Sigmoid colon (tissue), 7 donors: ENCODE data around the gene SS18. TPM values are rescaled to one million over a fixed set of nuclear protein-coding genes. Genes with fewer than 3 reads are reported as not detected.

Experiments used
- DNase-seq: peaks from one replicate; pipeline ENCODE4 v3.0.0-alpha.2; 2019
- H3K27ac ChIP-seq, 4 donors: fragments of 200-600 bp; sonication (generic); one replicate each; pipeline ENCODE4 v1.5.1; 2016 to 2019; ENCODE audit warnings: mild to moderate bottlenecking in 1 of 4
- H3K27me3 ChIP-seq, 3 donors: fragments of 200-600 bp; sonication (generic); one replicate each; pipeline ENCODE4 v1.5.1; 2019; ENCODE audit warnings: mild to moderate bottlenecking in 1 of 3
- H3K36me3 ChIP-seq, 4 donors: fragments of 200-600 bp; sonication (generic); one replicate each; pipeline ENCODE4 v1.5.1; 2016 to 2019
- H3K4me1 ChIP-seq, 4 donors: fragments of 200-600 bp; sonication (generic); one replicate each; pipeline ENCODE4 v1.5.1; 2017 to 2019
- H3K4me3 ChIP-seq, 4 donors: fragments of 200-600 bp; sonication (generic); one replicate each; pipeline ENCODE4 v1.5.1; 2017 to 2019; ENCODE audit warnings: mild to moderate bottlenecking in 2 of 4, moderate library complexity in 1 of 4
- H3K9me3 ChIP-seq, 4 donors: fragments of 200-600 bp in 3 of 4; sonication (generic) in 3 of 4; one replicate each; pipeline versions ENCODE4 v1.5.1 to v1.6.1; 2013 to 2019
- EP300 ChIP-seq, 4 donors: sonication (generic); formaldehyde crosslinking; IDR thresholded peaks; one replicate each; pipeline ENCODE4 v1.6.1; 2017; ENCODE audit warnings: antibody characterized with exemption in 4 of 4
- POLR2A ChIP-seq, 2 donors: fragments of 450-650 bp; IDR thresholded peaks; one replicate each; pipeline ENCODE4 v1.6.1; 2016; ENCODE audit warnings: antibody characterized with exemption in 2 of 2, mild to moderate bottlenecking in 2 of 2, moderate library complexity in 2 of 2
- POLR2AphosphoS5 ChIP-seq, 4 donors: sonication (generic); formaldehyde crosslinking; IDR thresholded peaks; one replicate each; pipeline ENCODE4 v1.6.1; 2017; ENCODE audit warnings: antibody characterized with exemption in 4 of 4
- WGBS, 2 donors: extraction: QIAGEN DNeasy Blood & Tissue Kit; methylation state at CpG; one replicate each; pipeline ENCODE4 v1.1.7; 2013; 5-methylcytosine and 5-hydroxymethylcytosine counted together
- intact Hi-C: fragments of 100-400 bp; cut with DNase I; formaldehyde crosslinking; loops from one replicate; pipeline ENCODE4 v1.15.1; 2023
- polyA plus RNA-seq, 3 donors: library from polyadenylated mRNA; stranded (reverse); fragments of 200-250 nt; gene quantifications; one replicate each; pipeline ENCODE4 v1.2.3, GENCODE V29; 2013
- total RNA-seq, 4 donors: library from RNA; depleted of rRNA; stranded (reverse); fragments of >200 nt; gene quantifications; one replicate each; pipeline ENCODE4 v1.1.0, GENCODE V29; 2016
- TF ChIP-seq, protein P1 (sequence below), 4 experiments: fragments of 450-650 bp in 3 of 4; fragments of 200-600 bp in 1 of 4; IDR thresholded peaks; one replicate each; pipeline ENCODE4 v1.5.1; 2016 to 2019; ENCODE audit warnings: antibody characterized with exemption in 4 of 4, mild to moderate bottlenecking in 3 of 4, moderate library complexity in 2 of 4
- donor health status: healthy with polysubstance abuse.
- donor health status: Bipolar disorder and iron deficiency.
- donor health status: healthy.

Gene SS18
- total and polyA plus RNA-seq, 7 donors, result 22.8 to 204 (median 89.2) TPM

DNA sequence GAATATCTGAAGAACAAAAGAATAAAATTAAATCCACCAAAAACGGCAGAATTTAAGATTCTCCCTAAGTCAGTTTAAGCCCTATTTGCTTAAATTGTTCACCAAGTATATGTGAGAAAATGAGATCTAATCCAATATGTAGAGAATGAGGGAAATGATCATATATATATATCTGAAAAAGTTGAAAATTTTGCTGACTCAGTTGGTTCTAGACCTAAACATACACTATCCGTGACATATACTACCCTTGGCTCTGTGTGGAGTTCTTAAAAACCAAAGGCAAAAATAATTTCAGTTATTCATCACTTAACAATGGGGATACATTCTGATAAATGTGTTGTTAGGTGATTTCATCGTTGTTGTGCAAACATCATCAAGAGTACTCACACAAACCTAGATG lies 7.3 kb downstream of the SS18 start:
- Histone ChIP-seq H3K27me3 (no peaks in the 10 kb centered on the region), H3K4me1 (peaks cover 0 to 14% (median 8%) of the 10 kb centered on the region in 4 donors), H3K4me3 (no peak overlapping the region), H3K36me3 (peaks cover 0 to 50% (median under 1%) of the 10 kb centered on the region in 4 donors), H3K27ac (no peak overlapping the region), H3K9me3 (no peaks in the 10 kb centered on the region)
- no peak for DNase-seq
- 74 to 90% methylated on average over 3 of the region's 3 CpGs for WGBS, 2 donors
- intact Hi-C loops, result no loop called here
- no peak for TF ChIP-seq EP300 (IDR thresholded peaks at IDR 0.05)
- TF ChIP-seq POLR2A (IDR thresholded peaks at IDR 0.05), result no peak
- TF ChIP-seq, protein P1, sequence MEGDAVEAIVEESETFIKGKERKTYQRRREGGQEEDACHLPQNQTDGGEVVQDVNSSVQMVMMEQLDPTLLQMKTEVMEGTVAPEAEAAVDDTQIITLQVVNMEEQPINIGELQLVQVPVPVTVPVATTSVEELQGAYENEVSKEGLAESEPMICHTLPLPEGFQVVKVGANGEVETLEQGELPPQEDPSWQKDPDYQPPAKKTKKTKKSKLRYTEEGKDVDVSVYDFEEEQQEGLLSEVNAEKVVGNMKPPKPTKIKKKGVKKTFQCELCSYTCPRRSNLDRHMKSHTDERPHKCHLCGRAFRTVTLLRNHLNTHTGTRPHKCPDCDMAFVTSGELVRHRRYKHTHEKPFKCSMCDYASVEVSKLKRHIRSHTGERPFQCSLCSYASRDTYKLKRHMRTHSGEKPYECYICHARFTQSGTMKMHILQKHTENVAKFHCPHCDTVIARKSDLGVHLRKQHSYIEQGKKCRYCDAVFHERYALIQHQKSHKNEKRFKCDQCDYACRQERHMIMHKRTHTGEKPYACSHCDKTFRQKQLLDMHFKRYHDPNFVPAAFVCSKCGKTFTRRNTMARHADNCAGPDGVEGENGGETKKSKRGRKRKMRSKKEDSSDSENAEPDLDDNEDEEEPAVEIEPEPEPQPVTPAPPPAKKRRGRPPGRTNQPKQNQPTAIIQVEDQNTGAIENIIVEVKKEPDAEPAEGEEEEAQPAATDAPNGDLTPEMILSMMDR (IDR thresholded peaks at IDR 0.05), result no peak
- no peak for TF ChIP-seq POLR2AphosphoS5 (IDR thresholded peaks at IDR 0.05)

DNA sequence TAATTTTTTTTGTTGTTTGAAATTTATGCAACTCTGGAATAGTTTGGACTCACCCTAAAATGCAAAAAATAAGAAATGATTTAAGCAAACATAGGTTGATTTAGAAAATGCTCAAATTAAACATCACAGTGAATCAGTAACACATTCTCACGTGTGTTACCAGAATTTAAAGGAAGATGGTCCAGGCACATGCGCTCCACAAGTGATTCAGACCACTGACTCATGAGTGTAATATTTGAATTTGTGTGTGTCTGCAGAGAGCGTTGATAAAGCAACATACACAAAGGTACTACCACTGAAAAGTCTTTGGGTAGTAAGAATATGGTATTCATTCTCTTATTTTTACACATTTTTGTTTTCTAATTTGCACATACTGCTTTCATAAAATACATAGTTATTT lies 7.9 kb downstream of the SS18 start:
- intact Hi-C loops, result no loop called here
- H3K36me3 ChIP-seq, result peaks cover 0 to 55% (median 3%) of the 10 kb centered on the region in 4 donors
- DNase-seq, result no peak
- peaks cover 0 to 8% (median 2%) of the 10 kb centered on the region in 4 donors for H3K4me1 ChIP-seq
- no peak for TF ChIP-seq POLR2A (IDR thresholded peaks at IDR 0.05)
- TF ChIP-seq, protein P1 (IDR thresholded peaks at IDR 0.05), result no peak
- no peaks in the 10 kb centered on the region for H3K27me3 ChIP-seq
- H3K27ac ChIP-seq, result no peak overlapping the region
- WGBS, 2 donors, result 91 to 95% methylated on average over 3 of the region's 3 CpGs
- H3K4me3 ChIP-seq, result no peak overlapping the region
- no peaks in the 10 kb centered on the region for H3K9me3 ChIP-seq

DNA sequence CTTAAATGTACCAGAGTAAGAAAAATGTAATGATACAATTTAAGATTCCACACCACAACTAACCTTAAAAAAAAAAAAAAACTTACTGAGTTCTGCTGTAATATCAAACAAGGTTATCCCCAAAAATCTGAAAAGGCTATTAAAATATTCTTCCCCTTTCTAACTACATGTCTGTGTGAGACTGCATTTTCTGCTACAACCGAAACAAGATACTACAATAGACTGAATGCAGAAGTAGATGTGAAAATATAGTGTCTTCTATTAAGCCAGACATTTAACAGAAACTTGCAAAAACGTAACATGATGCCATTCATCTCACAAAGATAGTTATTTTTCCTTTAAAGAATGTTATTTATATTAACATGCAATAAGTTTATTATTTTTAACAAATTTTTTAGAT lies 16.2 kb downstream of the SS18 start:
- WGBS, 2 donors, result 84 to 91% methylated on average over 2 of the region's 2 CpGs
- intact Hi-C loops, result no loop called here
- TF ChIP-seq, protein P1 (IDR thresholded peaks at IDR 0.05), result no peak
- TF ChIP-seq POLR2AphosphoS5 (IDR thresholded peaks at IDR 0.05), result no peak
- no peak for TF ChIP-seq EP300 (IDR thresholded peaks at IDR 0.05)
- TF ChIP-seq POLR2A (IDR thresholded peaks at IDR 0.05), result no peak

DNA sequence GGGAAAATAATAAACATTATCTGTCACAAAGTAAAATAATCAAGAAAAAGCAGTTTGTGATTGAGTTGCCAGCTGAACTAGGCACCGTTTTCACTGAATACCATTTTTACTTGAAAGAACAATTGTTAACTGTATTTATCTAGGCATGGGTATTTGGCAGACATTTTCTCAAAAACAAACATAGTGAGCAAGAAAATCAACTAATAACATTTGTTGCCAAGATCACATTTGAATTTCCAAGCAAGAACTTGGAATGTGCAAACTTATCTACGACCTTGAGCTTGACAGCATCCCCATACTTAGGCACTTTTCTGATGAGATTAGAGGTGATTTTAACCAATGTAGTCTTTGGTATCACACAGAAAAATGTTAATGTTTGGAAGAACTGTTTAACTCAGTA lies 16.7 kb downstream of the SS18 start:
- H3K9me3 ChIP-seq, result peaks cover 0 to 10% (median 4%) of the 10 kb centered on the region in 4 donors
- no peaks in the 10 kb centered on the region for H3K27me3 ChIP-seq
- no peaks in the 10 kb centered on the region for H3K4me1 ChIP-seq
- no peak overlapping the region for H3K27ac ChIP-seq
- intact Hi-C loops, result no loop called here
- no peak overlapping the region for H3K4me3 ChIP-seq
- H3K36me3 ChIP-seq, result peaks cover 0 to 77% (median 15%) of the 10 kb centered on the region in 4 donors
- WGBS, 2 donors, result 75 to 87% methylated on average over 2 of the region's 2 CpGs
- TF ChIP-seq, protein P1 (IDR thresholded peaks at IDR 0.05), result no peak
- no peak for TF ChIP-seq POLR2AphosphoS5 (IDR thresholded peaks at IDR 0.05)
- no peak for TF ChIP-seq EP300 (IDR thresholded peaks at IDR 0.05)
- no peak for TF ChIP-seq POLR2A (IDR thresholded peaks at IDR 0.05)
- no peak for DNase-seq

More for the DNA sequence above, 16.2 kb downstream of the SS18 start:
- H3K9me3 ChIP-seq, result peaks cover 0 to 10% (median 4%) of the 10 kb centered on the region in 4 donors
- no peak overlapping the region for H3K27ac ChIP-seq
- H3K27me3 ChIP-seq, result no peaks in the 10 kb centered on the region
- H3K36me3 ChIP-seq, result peaks cover 0 to 72% (median 15%) of the 10 kb centered on the region in 4 donors
- no peaks in the 10 kb centered on the region for H3K4me1 ChIP-seq
- H3K4me3 ChIP-seq, result no peak overlapping the region
- DNase-seq, result no peak

DNA sequence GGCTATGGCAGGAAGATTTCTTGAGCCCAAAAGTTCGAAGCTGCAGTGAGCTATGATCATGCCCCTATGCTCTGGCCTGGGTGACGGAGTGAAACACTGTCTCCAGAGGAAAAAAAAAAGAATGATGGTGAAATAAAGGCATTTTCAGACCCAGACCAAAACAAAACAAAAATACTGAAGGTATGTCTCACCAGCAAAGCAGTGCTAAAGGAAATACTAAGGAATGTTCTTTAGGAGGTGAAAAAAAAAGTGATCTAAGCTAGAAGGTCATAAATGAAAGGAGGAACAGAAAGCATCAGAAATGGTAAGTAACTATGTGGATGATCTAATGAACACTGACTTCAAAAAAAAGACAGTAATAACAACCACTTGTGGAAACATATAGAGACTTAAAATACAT lies 18.7 kb downstream of the SS18 start:
- TF ChIP-seq, protein P1 (IDR thresholded peaks at IDR 0.05), result no peak
- no peak for TF ChIP-seq POLR2A (IDR thresholded peaks at IDR 0.05)
- TF ChIP-seq EP300 (IDR thresholded peaks at IDR 0.05), result no peak
- TF ChIP-seq POLR2AphosphoS5 (IDR thresholded peaks at IDR 0.05), result no peak
- no peak overlapping the region for H3K4me3 ChIP-seq
- H3K9me3 ChIP-seq, result peaks cover 0 to 10% (median 4%) of the 10 kb centered on the region in 4 donors
- DNase-seq, result no peak
- peaks cover 0 to 85% (median 22%) of the 10 kb centered on the region in 4 donors for H3K36me3 ChIP-seq
- H3K27me3 ChIP-seq, result no peaks in the 10 kb centered on the region
- no peak overlapping the region for H3K27ac ChIP-seq
- intact Hi-C loops, result no loop called here
- WGBS, 2 donors, result 99 to 100% methylated on average over 2 of the region's 2 CpGs
- H3K4me1 ChIP-seq, result no peaks in the 10 kb centered on the region
